Prostate gland (tissue), 2 donors: ENCODE results near the gene PURB. TPM values are rescaled to one million over a fixed set of nuclear protein-coding genes. Genes with fewer than 3 reads are reported as not detected.

Source experiments
- DNase-seq: peaks from one replicate; pipeline ENCODE4 v3.0.0-alpha.2; 2019; ENCODE audit warnings: low spot score
- H3K27ac ChIP-seq, 2 donors: fragments of 200-600 bp; sonication (generic); 2 replicates each; pipeline ENCODE4 v1.5.1; 2017 to 2019
- H3K27me3 ChIP-seq: fragments of 200-600 bp; sonication (generic); replicated peaks from 2 replicates; pipeline ENCODE4 v1.5.1; 2019; ENCODE audit not compliant: insufficient read depth
- H3K36me3 ChIP-seq, 2 donors: fragments of 200-600 bp; sonication (generic); 1 replicate in 1 of 2; 2 replicates in 1 of 2; pipeline versions ENCODE4 v1.5.1 to v1.8.1; 2017 to 2019
- H3K4me1 ChIP-seq: fragments of 200-600 bp; sonication (generic); replicated peaks from 2 replicates; pipeline ENCODE4 v1.5.1; 2019
- H3K4me3 ChIP-seq, 2 donors: fragments of 200-600 bp; sonication (generic); 2 replicates each; pipeline ENCODE4 v1.5.1; 2017 to 2019
- H3K9me3 ChIP-seq: fragments of 200-600 bp; sonication (generic); 2 replicates; pipeline ENCODE4 v1.5.1; 2017
- POLR2A ChIP-seq: fragments of 450-650 bp; IDR thresholded peaks from one replicate; pipeline ENCODE4 v1.6.1; 2016; ENCODE audit warnings: antibody characterized with exemption, mild to moderate bottlenecking
- POLR2AphosphoS5 ChIP-seq: sonication (generic); formaldehyde crosslinking; IDR thresholded peaks from one replicate; pipeline ENCODE4 v1.6.1; 2017; ENCODE audit warnings: antibody characterized with exemption
- WGBS: methylation state at CpG from one replicate; pipeline ENCODE4 v1.1.5; 2018; 5-methylcytosine and 5-hydroxymethylcytosine counted together
- intact Hi-C: fragments of 100-400 bp; cut with DNase I; formaldehyde crosslinking; loops from one replicate; pipeline ENCODE4 v1.14.2; 2022
- total RNA-seq, 2 donors: library from RNA; depleted of rRNA; stranded (reverse); fragments of >200 nt; gene quantifications; one replicate each; pipeline ENCODE4 v1.1.0, GENCODE V29; 2016
- TF ChIP-seq, protein P1 (sequence below), 4 experiments: fragments of 200-600 bp in 2 of 4; fragments of 450-650 bp in 2 of 4; sonication (generic) in 2 of 4; IDR thresholded peaks; 1 replicate in 3 of 4; 2 replicates in 1 of 4; pipeline ENCODE4 v1.5.1; 2016 to 2019; ENCODE audit warnings: antibody characterized with exemption in 4 of 4, mild to moderate bottlenecking in 2 of 4, moderate library complexity in 2 of 4

Gene PURB
- total RNA-seq, 2 donors from 2014 or later: 21.9 to 22.0 TPM

- Histone ChIP-seq H3K4me3 (no peak overlapping the region), H3K27me3 (no peaks in the 10 kb centered on the region), H3K27ac (no peak overlapping the region), H3K9me3 (no peaks in the 10 kb centered on the region), H3K36me3 (no peaks in the 10 kb centered on the region), H3K4me1 (no peaks in the 10 kb centered on the region)
- intact Hi-C loops: no loop called here
- no peak for DNase-seq
- TF ChIP-seq POLR2A (no peak), POLR2AphosphoS5 (no peak)
- TF ChIP-seq, protein P1, sequence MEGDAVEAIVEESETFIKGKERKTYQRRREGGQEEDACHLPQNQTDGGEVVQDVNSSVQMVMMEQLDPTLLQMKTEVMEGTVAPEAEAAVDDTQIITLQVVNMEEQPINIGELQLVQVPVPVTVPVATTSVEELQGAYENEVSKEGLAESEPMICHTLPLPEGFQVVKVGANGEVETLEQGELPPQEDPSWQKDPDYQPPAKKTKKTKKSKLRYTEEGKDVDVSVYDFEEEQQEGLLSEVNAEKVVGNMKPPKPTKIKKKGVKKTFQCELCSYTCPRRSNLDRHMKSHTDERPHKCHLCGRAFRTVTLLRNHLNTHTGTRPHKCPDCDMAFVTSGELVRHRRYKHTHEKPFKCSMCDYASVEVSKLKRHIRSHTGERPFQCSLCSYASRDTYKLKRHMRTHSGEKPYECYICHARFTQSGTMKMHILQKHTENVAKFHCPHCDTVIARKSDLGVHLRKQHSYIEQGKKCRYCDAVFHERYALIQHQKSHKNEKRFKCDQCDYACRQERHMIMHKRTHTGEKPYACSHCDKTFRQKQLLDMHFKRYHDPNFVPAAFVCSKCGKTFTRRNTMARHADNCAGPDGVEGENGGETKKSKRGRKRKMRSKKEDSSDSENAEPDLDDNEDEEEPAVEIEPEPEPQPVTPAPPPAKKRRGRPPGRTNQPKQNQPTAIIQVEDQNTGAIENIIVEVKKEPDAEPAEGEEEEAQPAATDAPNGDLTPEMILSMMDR (IDR thresholded peaks at IDR 0.05): no peak
- 85% methylated on average over 12 of the region's 12 CpGs for WGBS
Measured at GRCh38 chr7:44905002-44905635, 19.8 kb upstream of the PURB start.

DNA sequence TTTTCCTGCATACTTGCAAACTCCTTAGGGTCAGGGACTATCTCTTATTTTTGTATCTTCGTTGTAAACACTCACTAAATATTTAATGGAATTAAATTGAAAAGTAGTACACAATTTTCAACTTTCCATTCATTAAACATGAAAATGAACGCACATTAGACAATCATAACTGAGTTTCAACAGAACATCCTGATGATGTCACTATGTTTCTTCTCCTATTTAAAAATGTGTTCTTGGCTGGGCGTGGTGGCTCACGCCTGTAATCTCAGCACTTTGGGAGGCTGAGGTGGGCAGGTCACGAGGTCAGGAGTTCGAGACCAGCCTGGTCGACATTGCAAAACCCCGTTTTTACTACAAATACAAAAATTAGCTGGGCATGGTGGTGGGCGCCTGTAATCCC lies 14.1 kb upstream of the PURB start:
- Histone ChIP-seq H3K4me1 (no peaks in the 10 kb centered on the region), H3K27me3 (no peaks in the 10 kb centered on the region), H3K9me3 (no peaks in the 10 kb centered on the region), H3K4me3 (no peak overlapping the region), H3K27ac (no peak overlapping the region), H3K36me3 (no peaks in the 10 kb centered on the region)
- intact Hi-C loops: no loop called here
- TF ChIP-seq POLR2A: no peak
- TF ChIP-seq, protein P1 (IDR thresholded peaks at IDR 0.05): no peak
- no peak for TF ChIP-seq POLR2AphosphoS5
- no peak for DNase-seq
- 87% methylated on average over 9 of the region's 9 CpGs for WGBS

DNA sequence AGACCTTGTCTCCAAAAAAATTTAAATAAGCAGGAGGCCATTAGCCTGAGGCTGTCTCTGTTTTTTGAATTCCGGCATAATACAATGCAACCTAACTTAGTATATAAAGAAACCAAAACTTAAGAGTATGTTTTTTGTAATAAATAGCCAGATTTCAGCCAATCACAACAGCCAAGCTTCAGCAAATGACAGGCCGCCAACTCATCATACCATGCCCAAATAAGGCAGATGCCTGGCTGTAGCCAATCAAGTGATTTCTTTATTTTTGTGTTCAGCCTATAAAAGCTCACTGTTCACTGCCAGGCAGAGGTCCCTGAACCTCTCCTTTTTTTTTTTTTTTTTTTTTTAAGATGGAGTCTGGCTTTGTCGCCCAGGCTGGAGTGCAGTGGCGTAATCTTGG lies 12.7 kb upstream of the PURB start:
- 96% methylated on average over 4 of the region's 4 CpGs for WGBS

GRCh38 chr7:44897309-44897708 lies 12.0 kb upstream of the PURB start:
- TF ChIP-seq POLR2A: no peak
- Histone ChIP-seq H3K9me3 (no peaks in the 10 kb centered on the region), H3K27me3 (no peaks in the 10 kb centered on the region), H3K4me1 (no peaks in the 10 kb centered on the region), H3K27ac (no peak overlapping the region), H3K36me3 (no peaks in the 10 kb centered on the region), H3K4me3 (no peak overlapping the region)
- WGBS: 81% methylated on average over 1 of the region's 1 CpG
- intact Hi-C loops: no loop called here
- DNase-seq: no peak

More for the DNA sequence above, 12.7 kb upstream of the PURB start:
- Histone ChIP-seq H3K36me3 (no peaks in the 10 kb centered on the region), H3K27ac (no peak overlapping the region), H3K4me3 (no peak overlapping the region), H3K27me3 (no peaks in the 10 kb centered on the region), H3K9me3 (no peaks in the 10 kb centered on the region), H3K4me1 (no peaks in the 10 kb centered on the region)
- DNase-seq: no peak
- intact Hi-C loops: no loop called here
- no peak for TF ChIP-seq POLR2A
- no peak for TF ChIP-seq POLR2AphosphoS5
- TF ChIP-seq, protein P1 (IDR thresholded peaks at IDR 0.05): no peak

DNA sequence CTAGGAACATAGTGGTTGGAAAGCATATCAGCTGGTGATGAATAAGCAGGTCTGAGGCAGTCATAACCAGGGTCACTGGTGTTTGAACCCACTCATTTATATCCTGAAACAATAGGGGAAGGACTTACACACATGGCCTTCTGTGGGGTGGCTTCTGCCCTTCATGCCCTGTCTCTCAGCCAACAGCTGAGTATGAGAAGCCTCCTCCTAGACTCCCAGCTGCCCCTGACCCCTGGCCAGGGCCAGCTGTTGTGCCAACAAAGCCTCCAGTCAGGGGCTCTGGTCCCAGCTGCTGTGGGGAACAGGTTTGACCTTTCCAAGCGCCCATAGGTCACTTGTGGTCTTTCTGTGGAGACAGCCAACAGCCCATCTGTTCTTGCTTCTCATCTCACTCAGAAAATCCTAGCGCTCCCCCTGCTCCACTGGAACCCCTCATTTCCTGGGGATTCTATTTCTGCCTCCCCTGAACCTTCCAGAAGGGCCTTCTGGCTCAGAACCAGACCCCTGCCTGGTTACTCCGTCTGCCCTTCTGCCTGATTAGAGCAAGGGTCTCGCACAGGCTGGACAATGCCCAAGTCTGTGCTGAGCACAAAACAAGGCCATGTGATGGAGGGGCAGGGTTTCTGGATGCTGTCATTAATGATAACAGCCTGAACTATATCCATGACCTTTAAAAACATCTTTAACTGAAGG lies 9.7 kb upstream of the PURB start:
- DNase-seq: no peak
- no peak for TF ChIP-seq POLR2A
- no peak for TF ChIP-seq POLR2AphosphoS5
- TF ChIP-seq, protein P1 (IDR thresholded peaks at IDR 0.05): no peak
- H3K4me3 ChIP-seq: no peak overlapping the region
- no peaks in the 10 kb centered on the region for H3K36me3 ChIP-seq
- WGBS: 82% methylated on average over 4 of the region's 4 CpGs
- H3K27ac ChIP-seq: no peak overlapping the region
- no peaks in the 10 kb centered on the region for H3K4me1 ChIP-seq
- intact Hi-C loops: no loop called here
- no peaks in the 10 kb centered on the region for H3K9me3 ChIP-seq
- no peaks in the 10 kb centered on the region for H3K27me3 ChIP-seq
